Ishikawa (cell line): ENCODE measurements around the gene COL6A1.

Experiments used
- CEBPB ChIP-seq: IDR thresholded peaks from 2 replicates; pipeline ENCODE4 v1.6.1; 2012
- CREB1 ChIP-seq: IDR thresholded peaks from 2 replicates; pipeline ENCODE4 v1.6.1; 2012; ENCODE audit warnings: low read depth
- EGR1 ChIP-seq: IDR thresholded peaks from 2 replicates; pipeline ENCODE4 v1.6.1; 2012
- EP300 ChIP-seq: IDR thresholded peaks from 2 replicates; pipeline ENCODE4 v1.6.1; 2012; ENCODE audit warnings: borderline replicate concordance
- FOXM1 ChIP-seq: IDR thresholded peaks from 2 replicates; pipeline ENCODE4 v1.6.1; 2012; ENCODE audit warnings: low read depth, borderline replicate concordance
- NFIC ChIP-seq: IDR thresholded peaks from 2 replicates; pipeline ENCODE4 v1.6.1; 2012
- RAD21 ChIP-seq: IDR thresholded peaks from 2 replicates; pipeline ENCODE4 v1.6.1; 2012; ENCODE audit warnings: low read depth
- TAF1 ChIP-seq: IDR thresholded peaks from 2 replicates; pipeline ENCODE4 v1.6.1; 2012; ENCODE audit warnings: low read depth, mild to moderate bottlenecking
- TCF12 ChIP-seq: IDR thresholded peaks from 2 replicates; pipeline ENCODE4 v1.6.1; 2012; ENCODE audit warnings: low read depth
- TEAD4 ChIP-seq: IDR thresholded peaks from 2 replicates; pipeline ENCODE4 v1.6.1; 2012
- YY1 ChIP-seq: IDR thresholded peaks from 2 replicates; pipeline ENCODE4 v1.6.1; 2012; ENCODE audit warnings: low read depth
- ZBTB7A ChIP-seq: IDR thresholded peaks from 2 replicates; pipeline ENCODE4 v1.6.1; 2012; ENCODE audit warnings: low read depth
- TF ChIP-seq, protein P1 (sequence below): IDR thresholded peaks from 2 replicates; pipeline ENCODE4 v1.6.1; 2012; ENCODE audit warnings: low read depth, mild to moderate bottlenecking
- TF ChIP-seq, protein P2 (sequence below): IDR thresholded peaks from 2 replicates; pipeline ENCODE4 v1.6.1; 2012
- TF ChIP-seq, protein P3 (sequence below): IDR thresholded peaks from 2 replicates; pipeline ENCODE4 v1.6.1; 2012

The COL6A1 gene

DNA sequence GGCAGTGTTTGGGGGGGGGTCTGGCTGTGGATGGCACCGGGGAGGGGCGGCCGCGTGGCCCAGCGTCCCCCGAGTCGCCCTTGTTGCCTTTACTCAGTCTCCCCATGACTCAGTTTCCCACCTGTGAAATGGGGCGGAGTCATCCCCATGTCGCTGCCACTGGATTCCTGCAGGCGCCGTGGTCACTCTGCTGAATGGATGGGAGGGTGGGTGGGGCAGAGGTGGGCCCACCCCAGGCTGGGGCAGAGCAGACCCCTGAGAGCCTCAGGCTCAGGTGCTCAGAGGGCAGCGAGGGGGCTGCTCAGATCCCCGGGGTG is 2.0 kb downstream of the COL6A1 start:
- TF ChIP-seq TCF12 (no peak), FOXM1 (no peak), EP300 (no peak), EGR1 (no peak), YY1 (no peak), CEBPB (no peak), NFIC (no peak), ZBTB7A (no peak), TEAD4 (no peak)
- TF ChIP-seq, protein P1, sequence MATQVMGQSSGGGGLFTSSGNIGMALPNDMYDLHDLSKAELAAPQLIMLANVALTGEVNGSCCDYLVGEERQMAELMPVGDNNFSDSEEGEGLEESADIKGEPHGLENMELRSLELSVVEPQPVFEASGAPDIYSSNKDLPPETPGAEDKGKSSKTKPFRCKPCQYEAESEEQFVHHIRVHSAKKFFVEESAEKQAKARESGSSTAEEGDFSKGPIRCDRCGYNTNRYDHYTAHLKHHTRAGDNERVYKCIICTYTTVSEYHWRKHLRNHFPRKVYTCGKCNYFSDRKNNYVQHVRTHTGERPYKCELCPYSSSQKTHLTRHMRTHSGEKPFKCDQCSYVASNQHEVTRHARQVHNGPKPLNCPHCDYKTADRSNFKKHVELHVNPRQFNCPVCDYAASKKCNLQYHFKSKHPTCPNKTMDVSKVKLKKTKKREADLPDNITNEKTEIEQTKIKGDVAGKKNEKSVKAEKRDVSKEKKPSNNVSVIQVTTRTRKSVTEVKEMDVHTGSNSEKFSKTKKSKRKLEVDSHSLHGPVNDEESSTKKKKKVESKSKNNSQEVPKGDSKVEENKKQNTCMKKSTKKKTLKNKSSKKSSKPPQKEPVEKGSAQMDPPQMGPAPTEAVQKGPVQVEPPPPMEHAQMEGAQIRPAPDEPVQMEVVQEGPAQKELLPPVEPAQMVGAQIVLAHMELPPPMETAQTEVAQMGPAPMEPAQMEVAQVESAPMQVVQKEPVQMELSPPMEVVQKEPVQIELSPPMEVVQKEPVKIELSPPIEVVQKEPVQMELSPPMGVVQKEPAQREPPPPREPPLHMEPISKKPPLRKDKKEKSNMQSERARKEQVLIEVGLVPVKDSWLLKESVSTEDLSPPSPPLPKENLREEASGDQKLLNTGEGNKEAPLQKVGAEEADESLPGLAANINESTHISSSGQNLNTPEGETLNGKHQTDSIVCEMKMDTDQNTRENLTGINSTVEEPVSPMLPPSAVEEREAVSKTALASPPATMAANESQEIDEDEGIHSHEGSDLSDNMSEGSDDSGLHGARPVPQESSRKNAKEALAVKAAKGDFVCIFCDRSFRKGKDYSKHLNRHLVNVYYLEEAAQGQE: no peak

DNA sequence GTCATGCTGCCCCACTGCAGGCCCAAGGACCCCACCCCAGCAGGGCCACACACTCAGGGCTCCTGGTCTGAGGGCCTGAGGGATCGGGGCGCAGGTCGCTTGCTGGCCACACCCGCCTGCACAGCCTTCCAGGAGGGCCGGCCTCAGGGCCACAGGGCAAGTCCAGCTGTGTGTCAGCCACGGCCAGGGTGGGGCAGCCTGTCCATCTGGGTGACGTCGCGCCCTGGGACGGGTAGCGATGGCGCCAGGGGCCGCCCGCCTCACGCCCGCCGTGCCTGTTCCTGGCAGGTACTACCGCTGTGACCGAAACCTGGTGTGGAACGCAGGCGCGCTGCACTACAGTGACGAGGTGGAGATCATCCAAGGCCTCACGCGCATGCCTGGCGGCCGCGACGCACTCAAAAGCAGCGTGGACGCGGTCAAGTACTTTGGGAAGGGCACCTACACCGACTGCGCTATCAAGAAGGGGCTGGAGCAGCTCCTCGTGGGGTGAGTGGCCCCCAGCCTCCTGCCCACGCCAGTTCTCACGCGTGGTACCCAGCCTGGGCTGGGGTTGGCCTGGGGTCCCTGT is 2.5 kb downstream of the COL6A1 start:
- TF ChIP-seq, protein P2, sequence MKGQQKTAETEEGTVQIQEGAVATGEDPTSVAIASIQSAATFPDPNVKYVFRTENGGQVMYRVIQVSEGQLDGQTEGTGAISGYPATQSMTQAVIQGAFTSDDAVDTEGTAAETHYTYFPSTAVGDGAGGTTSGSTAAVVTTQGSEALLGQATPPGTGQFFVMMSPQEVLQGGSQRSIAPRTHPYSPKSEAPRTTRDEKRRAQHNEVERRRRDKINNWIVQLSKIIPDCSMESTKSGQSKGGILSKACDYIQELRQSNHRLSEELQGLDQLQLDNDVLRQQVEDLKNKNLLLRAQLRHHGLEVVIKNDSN: no peak
- TF ChIP-seq ZBTB7A (no peak), NFIC (no peak), EP300 (no peak), TEAD4 (no peak), CEBPB (no peak), YY1 (no peak), EGR1 (no peak), CREB1 (no peak), TAF1 (no peak), TCF12 (no peak), FOXM1 (no peak), RAD21 (no peak)
- TF ChIP-seq, protein P3, sequence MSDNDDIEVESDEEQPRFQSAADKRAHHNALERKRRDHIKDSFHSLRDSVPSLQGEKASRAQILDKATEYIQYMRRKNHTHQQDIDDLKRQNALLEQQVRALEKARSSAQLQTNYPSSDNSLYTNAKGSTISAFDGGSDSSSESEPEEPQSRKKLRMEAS: no peak

DNA sequence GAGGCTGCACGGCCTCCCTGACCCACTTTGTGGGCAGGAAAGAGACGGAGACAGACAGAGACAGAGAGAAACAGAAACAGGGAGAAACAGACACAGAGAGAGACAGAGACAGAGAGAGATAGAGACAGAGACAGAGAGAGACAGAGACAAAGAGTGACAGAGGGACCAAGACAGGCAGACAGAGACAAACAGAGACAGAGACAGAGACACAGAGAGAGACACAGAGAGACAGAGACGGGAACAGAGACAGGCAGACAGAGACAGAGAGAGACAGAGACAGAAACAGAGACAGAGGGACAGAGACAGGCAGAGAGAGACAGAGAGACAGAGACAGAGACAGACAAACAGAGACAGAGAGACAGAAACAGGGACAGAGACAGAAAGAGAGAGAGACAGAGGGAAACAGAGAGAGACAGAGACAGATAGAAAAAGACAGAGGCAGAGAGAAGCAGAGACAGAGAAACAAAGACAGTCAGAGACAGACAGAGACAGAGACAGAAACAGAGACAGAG is 3.1 kb downstream of the COL6A1 start:
- TF ChIP-seq CREB1: no peak
- TF ChIP-seq TCF12: no peak
- TF ChIP-seq FOXM1: no peak
- TF ChIP-seq, protein P2: no peak
- TF ChIP-seq CEBPB: no peak

DNA sequence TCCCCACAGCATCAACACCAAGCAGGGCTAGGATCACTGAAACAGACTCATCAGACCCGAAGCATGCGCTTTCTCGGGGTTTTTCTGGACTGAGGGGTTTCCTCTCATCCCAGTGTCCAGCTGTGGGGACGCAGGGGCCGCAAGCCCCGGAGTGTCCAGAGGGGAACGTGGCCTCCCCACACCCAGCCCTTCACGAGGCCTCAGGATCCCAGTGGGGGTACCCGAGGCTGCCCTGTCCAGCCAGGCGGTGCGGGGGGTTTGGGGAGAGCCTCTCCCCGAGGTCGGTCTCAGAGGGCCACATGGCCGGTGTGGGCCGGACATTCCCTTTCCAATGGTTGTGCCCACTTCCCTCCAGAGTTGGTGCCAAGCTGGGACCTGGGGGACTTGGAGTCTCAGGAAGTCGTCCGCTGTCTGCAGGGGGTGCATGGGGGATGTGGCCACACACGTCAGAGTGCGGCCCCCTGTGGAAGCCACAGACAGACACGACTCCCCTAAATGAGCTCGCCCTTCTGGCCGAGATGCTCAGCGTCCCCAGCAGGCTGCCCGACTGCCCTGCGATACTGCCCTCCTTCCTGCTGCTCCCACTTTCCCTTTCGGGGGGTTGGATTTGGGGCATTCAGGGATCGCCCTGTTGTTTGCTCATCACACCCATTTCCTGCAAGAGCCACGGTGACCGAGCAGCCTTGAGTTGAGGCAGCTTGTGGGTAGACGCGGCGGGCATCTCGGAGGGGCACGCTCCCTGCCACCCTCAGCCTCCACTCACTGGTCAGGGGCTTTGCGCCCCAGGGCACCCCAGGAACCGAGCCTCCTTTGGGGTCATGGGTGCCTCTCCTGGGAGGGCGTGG is 4.1 kb downstream of the COL6A1 start:
- no peak for TF ChIP-seq TEAD4
- TF ChIP-seq YY1: no peak
- no peak for TF ChIP-seq CREB1
- TF ChIP-seq RAD21: no peak

DNA sequence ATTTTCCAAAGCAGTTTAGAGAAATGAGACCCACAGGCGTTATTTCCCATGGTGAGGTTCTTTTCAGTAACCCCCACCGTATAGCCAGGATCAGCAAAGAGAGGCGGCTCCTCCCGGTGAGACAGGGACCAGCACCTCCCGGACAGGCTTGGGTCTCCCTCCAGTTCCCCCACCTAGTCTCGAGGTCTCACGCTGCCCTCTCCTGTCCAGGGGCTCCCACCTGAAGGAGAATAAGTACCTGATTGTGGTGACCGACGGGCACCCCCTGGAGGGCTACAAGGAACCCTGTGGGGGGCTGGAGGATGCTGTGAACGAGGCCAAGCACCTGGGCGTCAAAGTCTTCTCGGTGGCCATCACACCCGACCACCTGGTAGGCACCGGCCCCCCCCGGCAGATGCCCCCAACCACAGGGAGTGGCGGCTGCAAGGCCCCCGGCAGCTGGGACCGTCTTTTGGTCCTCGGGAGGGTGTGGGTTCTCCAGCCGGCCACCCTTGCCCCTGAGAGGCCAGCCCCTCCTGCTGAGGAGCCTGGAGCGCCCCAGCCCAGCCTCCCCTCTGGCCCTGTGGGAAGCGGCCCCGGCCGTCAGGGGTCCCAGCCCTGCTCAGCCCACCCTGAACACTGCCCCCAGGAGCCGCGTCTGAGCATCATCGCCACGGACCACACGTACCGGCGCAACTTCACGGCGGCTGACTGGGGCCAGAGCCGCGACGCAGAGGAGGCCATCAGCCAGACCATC is 4.9 kb downstream of the COL6A1 start:
- TF ChIP-seq ZBTB7A (no peak), CEBPB (no peak), YY1 (no peak), CREB1 (no peak), RAD21 (no peak), NFIC (no peak), TAF1 (no peak), EGR1 (no peak), TCF12 (no peak), TEAD4 (no peak)
- TF ChIP-seq, protein P3: no peak
- TF ChIP-seq, protein P1: no peak
- TF ChIP-seq, protein P2: no peak
